HL-60 (cell line): ENCODE results near the gene SLC5A9.
A peak's percentile ranks its signal among the peaks of the same experiment; 100 is the strongest.

Experiments
- DNase-seq, 2 experiments: peaks; one replicate each; pipeline ENCODE4 v3.0.0-alpha.2; 2010 to 2020; ENCODE audit warnings: low read depth in 1 of 2, low spot score in 1 of 2
- H3K27ac ChIP-seq: fragments of 250-450 bp; sonication (Bioruptor Pico); replicated peaks from 2 replicates; pipeline ENCODE4 v1.5.1; 2020; ENCODE audit warnings: mild to moderate bottlenecking, moderate library complexity
- H3K27me3 ChIP-seq: fragments of 250-450 bp; sonication (Bioruptor Pico); 2 replicates; pipeline ENCODE4 v1.5.1; 2021; ENCODE audit warnings: mild to moderate bottlenecking, moderate library complexity; ENCODE audit not compliant: insufficient read depth, poor library complexity, severe bottlenecking
- H3K4me3 ChIP-seq: replicated peaks from 2 replicates; pipeline ENCODE4 v1.5.1; 2011; ENCODE audit warnings: mild to moderate bottlenecking, control low read depth, low read length; ENCODE audit not compliant: insufficient read depth
- GABPA ChIP-seq: IDR thresholded peaks from 2 replicates; pipeline ENCODE4 v1.6.1; 2012; ENCODE audit warnings: low read depth
- POLR2AphosphoS5 ChIP-seq: IDR thresholded peaks from 2 replicates; pipeline ENCODE4 v1.6.1; 2012; ENCODE audit warnings: low read depth
- SPI1 ChIP-seq: IDR thresholded peaks from 2 replicates; pipeline ENCODE4 v1.6.1; 2012; ENCODE audit warnings: low read depth, mild to moderate bottlenecking, borderline replicate concordance
- TF ChIP-seq, protein P1 (sequence below): IDR thresholded peaks from 2 replicates; pipeline ENCODE4 v1.6.1; 2012; ENCODE audit warnings: low read depth; ENCODE audit not compliant: insufficient replicate concordance
- TF ChIP-seq, protein P2 (sequence below): IDR thresholded peaks from one replicate; pipeline ENCODE4 v1.5.1; 2011; ENCODE audit warnings: low read length, control low read depth, inconsistent platforms; ENCODE audit not compliant: insufficient read depth

Gene SLC5A9

DNA sequence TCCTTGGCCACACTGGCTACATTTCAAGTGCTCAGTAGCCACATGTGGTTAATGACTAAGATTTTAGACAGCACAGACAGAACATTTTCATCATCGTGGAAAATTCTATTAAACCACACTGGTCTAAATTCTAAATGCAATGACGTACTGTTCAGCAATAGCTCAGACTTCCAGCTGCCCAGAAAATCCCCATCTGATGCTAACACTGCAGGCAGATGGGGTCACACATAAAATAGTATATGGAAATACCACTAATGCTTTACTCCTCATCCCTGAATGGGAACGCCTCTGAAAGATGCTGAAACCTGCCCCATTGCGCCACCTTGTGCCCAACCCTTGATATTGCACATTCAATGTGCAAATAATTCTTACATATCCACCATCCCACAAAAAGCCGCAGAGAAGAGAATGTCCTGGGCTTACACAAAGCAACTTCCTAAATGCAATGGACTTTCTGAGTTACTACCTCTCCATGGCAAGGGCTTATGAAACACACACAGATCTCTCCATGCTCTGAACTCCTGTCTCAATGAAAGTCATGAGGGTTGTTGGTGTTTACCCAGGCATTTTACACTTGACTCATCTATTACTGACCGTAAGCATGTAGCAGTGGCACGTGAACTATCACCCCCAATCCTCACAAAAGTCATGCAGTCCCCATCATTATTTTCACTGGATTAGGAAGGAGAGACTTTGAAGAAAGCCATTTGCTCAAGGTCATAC is 20.3 kb upstream of the SLC5A9 start:
- H3K4me3 ChIP-seq, result no peak overlapping the region
- peak in 1 of 2 experiments; percentile 53 for DNase-seq
- no peak for TF ChIP-seq POLR2AphosphoS5
- no peak for TF ChIP-seq GABPA
- TF ChIP-seq, protein P1, sequence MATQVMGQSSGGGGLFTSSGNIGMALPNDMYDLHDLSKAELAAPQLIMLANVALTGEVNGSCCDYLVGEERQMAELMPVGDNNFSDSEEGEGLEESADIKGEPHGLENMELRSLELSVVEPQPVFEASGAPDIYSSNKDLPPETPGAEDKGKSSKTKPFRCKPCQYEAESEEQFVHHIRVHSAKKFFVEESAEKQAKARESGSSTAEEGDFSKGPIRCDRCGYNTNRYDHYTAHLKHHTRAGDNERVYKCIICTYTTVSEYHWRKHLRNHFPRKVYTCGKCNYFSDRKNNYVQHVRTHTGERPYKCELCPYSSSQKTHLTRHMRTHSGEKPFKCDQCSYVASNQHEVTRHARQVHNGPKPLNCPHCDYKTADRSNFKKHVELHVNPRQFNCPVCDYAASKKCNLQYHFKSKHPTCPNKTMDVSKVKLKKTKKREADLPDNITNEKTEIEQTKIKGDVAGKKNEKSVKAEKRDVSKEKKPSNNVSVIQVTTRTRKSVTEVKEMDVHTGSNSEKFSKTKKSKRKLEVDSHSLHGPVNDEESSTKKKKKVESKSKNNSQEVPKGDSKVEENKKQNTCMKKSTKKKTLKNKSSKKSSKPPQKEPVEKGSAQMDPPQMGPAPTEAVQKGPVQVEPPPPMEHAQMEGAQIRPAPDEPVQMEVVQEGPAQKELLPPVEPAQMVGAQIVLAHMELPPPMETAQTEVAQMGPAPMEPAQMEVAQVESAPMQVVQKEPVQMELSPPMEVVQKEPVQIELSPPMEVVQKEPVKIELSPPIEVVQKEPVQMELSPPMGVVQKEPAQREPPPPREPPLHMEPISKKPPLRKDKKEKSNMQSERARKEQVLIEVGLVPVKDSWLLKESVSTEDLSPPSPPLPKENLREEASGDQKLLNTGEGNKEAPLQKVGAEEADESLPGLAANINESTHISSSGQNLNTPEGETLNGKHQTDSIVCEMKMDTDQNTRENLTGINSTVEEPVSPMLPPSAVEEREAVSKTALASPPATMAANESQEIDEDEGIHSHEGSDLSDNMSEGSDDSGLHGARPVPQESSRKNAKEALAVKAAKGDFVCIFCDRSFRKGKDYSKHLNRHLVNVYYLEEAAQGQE, result no peak
- no peak for TF ChIP-seq SPI1
- TF ChIP-seq, protein P2, sequence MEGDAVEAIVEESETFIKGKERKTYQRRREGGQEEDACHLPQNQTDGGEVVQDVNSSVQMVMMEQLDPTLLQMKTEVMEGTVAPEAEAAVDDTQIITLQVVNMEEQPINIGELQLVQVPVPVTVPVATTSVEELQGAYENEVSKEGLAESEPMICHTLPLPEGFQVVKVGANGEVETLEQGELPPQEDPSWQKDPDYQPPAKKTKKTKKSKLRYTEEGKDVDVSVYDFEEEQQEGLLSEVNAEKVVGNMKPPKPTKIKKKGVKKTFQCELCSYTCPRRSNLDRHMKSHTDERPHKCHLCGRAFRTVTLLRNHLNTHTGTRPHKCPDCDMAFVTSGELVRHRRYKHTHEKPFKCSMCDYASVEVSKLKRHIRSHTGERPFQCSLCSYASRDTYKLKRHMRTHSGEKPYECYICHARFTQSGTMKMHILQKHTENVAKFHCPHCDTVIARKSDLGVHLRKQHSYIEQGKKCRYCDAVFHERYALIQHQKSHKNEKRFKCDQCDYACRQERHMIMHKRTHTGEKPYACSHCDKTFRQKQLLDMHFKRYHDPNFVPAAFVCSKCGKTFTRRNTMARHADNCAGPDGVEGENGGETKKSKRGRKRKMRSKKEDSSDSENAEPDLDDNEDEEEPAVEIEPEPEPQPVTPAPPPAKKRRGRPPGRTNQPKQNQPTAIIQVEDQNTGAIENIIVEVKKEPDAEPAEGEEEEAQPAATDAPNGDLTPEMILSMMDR, result peak; percentile 68
- no peaks in the 10 kb centered on the region for H3K27me3 ChIP-seq
- no peak overlapping the region for H3K27ac ChIP-seq

DNA sequence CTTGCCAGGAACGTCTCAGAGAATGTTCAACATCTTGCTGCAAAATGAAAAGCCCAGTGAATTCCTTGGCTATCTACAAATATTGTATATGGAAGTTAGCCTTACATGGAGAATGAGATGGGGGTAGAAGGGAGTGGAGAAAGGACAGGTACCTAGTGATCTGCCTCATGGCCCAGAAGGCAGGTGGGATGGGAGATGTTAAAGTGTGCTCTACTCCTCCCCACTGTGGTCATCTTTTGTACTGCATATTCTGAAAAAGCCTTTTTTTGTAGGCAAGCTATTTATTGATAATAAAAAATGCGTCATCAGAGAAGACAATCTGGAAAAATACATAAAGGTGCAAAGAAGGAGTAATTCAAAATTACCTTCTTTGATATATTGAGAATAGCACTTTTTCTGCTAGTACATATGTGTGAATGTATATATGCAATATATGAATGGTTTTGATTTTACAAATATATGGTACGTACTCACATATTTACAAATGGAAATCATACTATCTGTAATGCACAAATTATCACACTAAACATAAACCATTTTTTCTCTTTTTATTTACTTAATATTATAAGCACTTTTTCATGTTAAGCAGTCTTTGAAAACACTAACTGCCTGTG is 19.1 kb upstream of the SLC5A9 start:
- no peak overlapping the region for H3K4me3 ChIP-seq
- H3K27me3 ChIP-seq, result no peaks in the 10 kb centered on the region
- TF ChIP-seq, protein P1, result no peak
- TF ChIP-seq, protein P2, result peak; percentile 44
- no peak overlapping the region for H3K27ac ChIP-seq
- DNase-seq, result no peak

DNA sequence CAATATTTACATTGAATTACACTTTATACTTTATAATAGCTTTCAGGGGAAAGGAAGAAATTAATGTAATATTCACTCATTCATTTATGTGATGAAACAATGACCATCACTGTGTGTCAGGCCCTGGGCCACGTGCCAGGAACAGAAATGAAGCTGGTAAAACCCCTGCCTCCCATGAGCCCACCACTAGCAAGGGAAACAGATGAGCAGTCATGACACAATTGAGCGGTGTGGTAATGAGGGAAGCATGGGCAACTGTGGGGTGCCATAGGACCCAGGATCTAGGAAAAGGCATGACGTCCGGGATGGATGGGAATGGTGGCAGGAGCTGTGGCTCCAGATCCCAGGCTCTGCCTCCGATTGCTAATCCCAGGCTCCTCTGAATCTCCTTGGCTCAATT is 17.0 kb upstream of the SLC5A9 start:
- no peak for TF ChIP-seq POLR2AphosphoS5
- TF ChIP-seq, protein P2, result no peak
- H3K27me3 ChIP-seq, result no peaks in the 10 kb centered on the region
- H3K4me3 ChIP-seq, result no peak overlapping the region
- no peak overlapping the region for H3K27ac ChIP-seq
- DNase-seq, result no peak

DNA sequence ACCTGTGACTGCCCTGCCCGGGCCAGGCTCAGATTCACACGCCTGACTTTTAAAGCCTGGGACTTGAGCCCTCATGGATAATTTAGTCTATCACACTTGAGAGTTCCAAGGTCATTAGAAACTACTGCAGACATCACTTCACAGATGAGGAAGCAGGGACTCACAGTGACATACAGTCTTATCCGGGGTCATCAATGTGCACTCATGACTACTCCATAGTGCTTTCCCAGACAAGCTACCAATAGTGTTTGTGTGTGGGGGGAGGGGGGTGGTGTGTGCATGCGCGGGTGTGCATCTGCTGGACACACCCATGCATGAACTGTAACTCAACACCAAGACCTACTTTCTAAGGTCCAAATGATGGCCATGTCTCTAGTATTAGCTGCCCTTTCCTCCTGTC is 16.1 kb upstream of the SLC5A9 start:
- Histone ChIP-seq H3K27me3 (no peaks in the 10 kb centered on the region), H3K4me3 (no peak overlapping the region), H3K27ac (no peak overlapping the region)
- no peak for DNase-seq
- TF ChIP-seq, protein P1, result no peak
- TF ChIP-seq POLR2AphosphoS5 (no peak), GABPA (no peak), SPI1 (no peak)
- TF ChIP-seq, protein P2, result no peak
